Testis (tissue), 3 donors: ENCODE data around the gene TIMM23. TPM values are rescaled to one million over a fixed set of nuclear protein-coding genes. Genes with fewer than 3 reads are reported as not detected.
"Not testable (repeated sequence)": the region's sequence is repeated elsewhere in the genome, so short reads cannot be mapped to it uniquely, and the experiment has no call there.

Experiments
- DNase-seq: peaks from one replicate; pipeline ENCODE4 v3.0.0-alpha.2; 2019
- H3K27ac ChIP-seq, 2 donors: fragments of 200-600 bp; sonication (generic); one replicate each; pipeline ENCODE4 v1.5.1; 2019
- H3K27me3 ChIP-seq: fragments of 200-600 bp; sonication (generic); one replicate; pipeline ENCODE4 v1.5.1; 2019
- H3K36me3 ChIP-seq: fragments of 200-600 bp; sonication (generic); one replicate; pipeline ENCODE4 v1.5.1; 2017; ENCODE audit warnings: low read depth; ENCODE audit errors: missing control alignments
- H3K4me1 ChIP-seq: fragments of 200-600 bp; sonication (generic); one replicate; pipeline ENCODE4 v1.5.1; 2019
- H3K4me3 ChIP-seq, 2 donors: fragments of 200-600 bp; sonication (generic); one replicate each; pipeline ENCODE4 v1.5.1; 2017 to 2019
- H3K9me3 ChIP-seq: fragments of 200-600 bp; sonication (generic); one replicate; pipeline ENCODE4 v1.5.1; 2017
- POLR2A ChIP-seq: fragments of 450-650 bp; IDR thresholded peaks from one replicate; pipeline ENCODE4 v1.6.1; 2017; ENCODE audit warnings: antibody characterized with exemption, mild to moderate bottlenecking, moderate library complexity
- WGBS, 2 donors: methylation state at CpG; one replicate each; pipeline ENCODE4 v1.1.5; 2018; 5-methylcytosine and 5-hydroxymethylcytosine counted together
- intact Hi-C: fragments of 100-400 bp; cut with DNase I; formaldehyde crosslinking; loops from one replicate; pipeline ENCODE4 v1.15.1; 2023; ENCODE audit warnings: low total_unique reads
- polyA plus RNA-seq: library from polyadenylated mRNA; stranded (reverse); fragments of 350-450 nt; fragmentation: Illumina TruSeq; extraction: RNeasy Lipid Tissue Mini Kit (QIAGEN cat#74804); gene quantifications from one replicate; pipeline ENCODE4 v1.2.3, GENCODE V29; 2014; ENCODE audit warnings: low read depth, low replicate concordance; ENCODE audit not compliant: insufficient read depth
- total RNA-seq, 2 donors: library from RNA; depleted of rRNA; stranded (reverse); fragments of >200 nt; gene quantifications; one replicate each; pipeline ENCODE4 v1.2.3, GENCODE V29; 2016
- TF ChIP-seq, protein P1 (sequence below), 3 experiments: fragments of 450-650 bp in 2 of 3; fragments of 200-600 bp in 1 of 3; sonication (generic) in 1 of 3; IDR thresholded peaks; one replicate each; pipeline ENCODE4 v1.5.1; 2016 to 2019; ENCODE audit warnings: antibody characterized with exemption in 3 of 3, mild to moderate bottlenecking in 2 of 3, moderate library complexity in 1 of 3

The TIMM23 gene
- total and polyA plus RNA-seq, 3 donors from 2014 or later, result 113 to 214 (median 119) TPM

DNA sequence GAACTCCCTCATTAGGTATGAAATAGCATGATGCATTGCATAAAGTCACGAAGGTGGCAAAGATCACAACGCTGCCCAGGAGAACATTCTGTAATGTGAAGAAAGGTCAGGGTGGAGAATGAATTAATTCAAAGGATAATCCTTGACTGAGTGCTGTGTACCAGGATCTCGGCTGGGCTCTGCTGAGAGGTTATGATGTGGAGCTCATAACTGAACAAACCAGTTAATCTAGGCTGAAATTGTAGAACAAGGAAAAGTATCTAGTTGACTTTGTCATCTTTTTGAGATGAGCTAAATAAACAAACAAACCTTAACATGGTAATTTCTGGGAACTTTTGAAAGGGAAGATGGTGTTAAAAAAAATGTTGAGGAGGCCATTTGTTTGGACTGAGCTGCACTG lies 67.7 kb downstream of the TIMM23 start:
- DNase-seq, result no peak
- Histone ChIP-seq H3K27ac (no peak overlapping the region), H3K4me3 (no peak overlapping the region), H3K36me3 (no peaks in the 10 kb centered on the region), H3K27me3 (no peaks in the 10 kb centered on the region), H3K9me3 (no peaks in the 10 kb centered on the region), H3K4me1 (peaks cover 3% of the 10 kb centered on the region)
- WGBS, 2 donors, result 82 to 90% methylated on average over 3 of the region's 3 CpGs
- TF ChIP-seq, protein P1, sequence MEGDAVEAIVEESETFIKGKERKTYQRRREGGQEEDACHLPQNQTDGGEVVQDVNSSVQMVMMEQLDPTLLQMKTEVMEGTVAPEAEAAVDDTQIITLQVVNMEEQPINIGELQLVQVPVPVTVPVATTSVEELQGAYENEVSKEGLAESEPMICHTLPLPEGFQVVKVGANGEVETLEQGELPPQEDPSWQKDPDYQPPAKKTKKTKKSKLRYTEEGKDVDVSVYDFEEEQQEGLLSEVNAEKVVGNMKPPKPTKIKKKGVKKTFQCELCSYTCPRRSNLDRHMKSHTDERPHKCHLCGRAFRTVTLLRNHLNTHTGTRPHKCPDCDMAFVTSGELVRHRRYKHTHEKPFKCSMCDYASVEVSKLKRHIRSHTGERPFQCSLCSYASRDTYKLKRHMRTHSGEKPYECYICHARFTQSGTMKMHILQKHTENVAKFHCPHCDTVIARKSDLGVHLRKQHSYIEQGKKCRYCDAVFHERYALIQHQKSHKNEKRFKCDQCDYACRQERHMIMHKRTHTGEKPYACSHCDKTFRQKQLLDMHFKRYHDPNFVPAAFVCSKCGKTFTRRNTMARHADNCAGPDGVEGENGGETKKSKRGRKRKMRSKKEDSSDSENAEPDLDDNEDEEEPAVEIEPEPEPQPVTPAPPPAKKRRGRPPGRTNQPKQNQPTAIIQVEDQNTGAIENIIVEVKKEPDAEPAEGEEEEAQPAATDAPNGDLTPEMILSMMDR (IDR thresholded peaks at IDR 0.05), result no peak
- no peak for TF ChIP-seq POLR2A
- intact Hi-C loops, result no loop called here

GRCh38 chr10:46042527-46042926 lies 70.2 kb downstream of the TIMM23 start:
- no peaks in the 10 kb centered on the region for H3K4me1 ChIP-seq
- intact Hi-C loops, result no loop called here
- no peak overlapping the region for H3K27ac ChIP-seq
- H3K36me3 ChIP-seq, result no peaks in the 10 kb centered on the region
- no peak for DNase-seq
- WGBS, 2 donors, result 56 to 65% methylated on average over 4 of the region's 4 CpGs
- TF ChIP-seq POLR2A, result no peak
- TF ChIP-seq, protein P1 (IDR thresholded peaks at IDR 0.05), result no peak
- no peaks in the 10 kb centered on the region for H3K27me3 ChIP-seq
- H3K4me3 ChIP-seq, result no peak overlapping the region
- no peaks in the 10 kb centered on the region for H3K9me3 ChIP-seq

DNA sequence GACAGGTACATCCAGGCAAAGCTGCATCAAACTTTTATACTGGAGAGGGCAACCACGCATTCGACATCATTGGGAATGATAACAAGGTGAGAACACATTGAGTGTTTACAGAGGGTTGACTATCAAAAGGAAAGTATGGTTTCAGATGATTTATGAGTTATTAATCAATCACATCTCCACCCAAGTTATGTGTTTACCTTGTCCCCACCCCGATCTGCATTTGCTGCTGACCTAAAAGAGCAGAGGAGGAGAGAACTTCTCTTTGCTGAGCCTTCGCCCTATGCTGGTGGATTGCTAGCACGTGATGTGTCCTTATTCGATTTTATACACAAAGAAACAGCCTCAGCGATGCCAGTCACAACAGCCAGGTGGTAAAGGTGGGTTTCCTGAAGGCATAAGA lies 74.0 kb downstream of the TIMM23 start, which contains the start of gene MSMB:
Gene MSMB, minus strand, starts transcription at position 9 of the 400 bp plus-strand sequence. CDS start 32 bp downstream, outside the sequence.
- no peaks in the 10 kb centered on the region for H3K9me3 ChIP-seq
- no peaks in the 10 kb centered on the region for H3K4me1 ChIP-seq
- no peaks in the 10 kb centered on the region for H3K27me3 ChIP-seq
- no peak for DNase-seq
- no peak for TF ChIP-seq POLR2A
- TF ChIP-seq, protein P1 (IDR thresholded peaks at IDR 0.05), result no peak
- WGBS, 2 donors, result 80 to 92% methylated on average over 7 of the region's 7 CpGs
- H3K36me3 ChIP-seq, result no peaks in the 10 kb centered on the region
- no peak within 1 kb of the TSS for H3K27ac ChIP-seq
- H3K4me3 ChIP-seq, result no peak within 1 kb of the TSS
- intact Hi-C loops, result no loop called here

DNA sequence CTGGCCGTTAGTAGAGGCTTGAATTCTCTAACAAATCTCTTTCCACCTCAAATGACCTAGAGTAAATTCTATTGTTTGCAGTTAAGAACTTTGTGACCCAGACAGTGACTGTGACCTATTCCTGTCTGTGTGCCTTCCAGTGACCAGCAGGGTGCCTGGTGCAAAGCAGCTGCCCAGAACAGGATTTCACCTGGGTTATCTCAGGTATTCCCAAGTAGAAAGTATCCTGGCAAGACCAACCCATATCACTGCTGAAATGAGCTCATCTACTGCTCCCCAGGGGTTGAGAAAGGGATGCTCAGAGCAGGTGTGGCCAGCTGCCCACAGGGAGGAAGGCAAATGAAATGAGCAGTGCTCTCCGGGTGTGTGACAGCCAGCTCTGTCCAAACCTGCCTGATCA lies 75.9 kb downstream of the TIMM23 start:
- no peaks in the 10 kb centered on the region for H3K36me3 ChIP-seq
- no peak overlapping the region for H3K27ac ChIP-seq
- no peaks in the 10 kb centered on the region for H3K4me1 ChIP-seq
- H3K9me3 ChIP-seq, result no peaks in the 10 kb centered on the region
- DNase-seq, result no peak
- no peaks in the 10 kb centered on the region for H3K27me3 ChIP-seq
- no peak overlapping the region for H3K4me3 ChIP-seq
- intact Hi-C loops, result no loop called here
- 49 to 62% methylated on average over 2 of the region's 2 CpGs for WGBS, 2 donors
- TF ChIP-seq, protein P1 (IDR thresholded peaks at IDR 0.05), result no peak
- no peak for TF ChIP-seq POLR2A

GRCh38 chr10:46049497-46049831 lies 77.2 kb downstream of the TIMM23 start:
- H3K4me1 ChIP-seq, H3K27me3 ChIP-seq, intact Hi-C loops, DNase-seq, H3K27ac ChIP-seq, H3K9me3 ChIP-seq, H3K36me3 ChIP-seq, H3K4me3 ChIP-seq: not testable (repeated sequence)
- 64 to 81% methylated on average over 11 of the region's 11 CpGs for WGBS, 2 donors
